GM15510 (cell line): ENCODE measurements around the gene FBXO21.

ENCODE experiments used
- POLR2A ChIP-seq: IDR thresholded peaks from 3 replicates; pipeline ENCODE4 v1.6.1; 2011; ENCODE audit warnings: borderline replicate concordance; ENCODE audit not compliant: insufficient read length; ENCODE audit errors: extremely low read depth

The FBXO21 gene

DNA sequence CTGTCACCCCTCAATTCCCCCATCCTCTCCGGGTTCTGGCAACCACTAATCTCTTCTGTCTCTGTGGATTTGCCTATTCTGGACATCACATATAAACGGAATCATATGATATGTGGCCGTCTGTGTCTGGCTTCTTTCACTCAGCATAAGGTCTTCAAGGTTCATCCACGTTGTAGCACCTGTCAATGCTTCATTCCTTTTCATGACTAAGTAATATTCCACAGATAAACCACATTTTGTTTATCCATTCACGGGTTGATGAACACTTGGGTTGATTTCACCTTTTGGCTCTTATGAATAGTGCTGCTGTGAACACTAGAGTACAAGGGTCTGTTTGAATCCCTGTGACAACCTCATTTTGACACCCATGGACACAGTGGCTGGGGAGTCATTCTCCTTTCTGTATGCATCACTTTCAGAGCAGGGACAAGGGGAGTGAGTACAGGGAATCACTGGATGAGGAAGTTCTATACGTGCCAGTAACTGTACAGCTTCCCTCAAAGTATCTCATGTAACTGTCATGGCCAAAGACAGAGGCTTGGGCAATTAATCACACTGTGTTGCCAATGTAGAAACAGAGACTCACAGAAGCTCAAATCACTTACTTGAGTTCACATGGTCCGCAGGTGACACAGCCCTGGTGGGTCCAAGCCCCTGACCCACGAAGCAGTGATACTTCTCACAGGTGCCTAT, 80.2 kb downstream of the FBXO21 start:
- TF ChIP-seq POLR2A, result no peak

DNA sequence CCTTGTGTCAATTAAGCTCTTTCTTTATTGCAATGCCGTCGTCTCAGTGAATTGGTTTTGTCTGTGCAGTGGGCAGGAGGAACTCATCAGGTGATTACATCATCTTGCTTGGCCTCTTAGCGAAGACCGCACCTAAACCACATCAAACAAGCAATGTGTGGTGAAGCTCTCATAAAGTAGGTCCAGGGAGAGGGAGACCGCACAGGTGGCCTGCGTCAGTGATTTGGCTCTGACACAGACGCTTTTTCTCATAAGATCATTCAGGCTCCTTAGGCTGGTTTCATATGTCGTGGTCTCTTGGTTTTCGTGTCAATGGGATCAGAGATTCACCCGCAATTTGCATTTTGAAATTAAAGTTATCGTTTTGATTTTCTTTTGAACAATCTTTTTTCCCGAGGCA, 84.4 kb downstream of the FBXO21 start:
- no peak for TF ChIP-seq POLR2A

DNA sequence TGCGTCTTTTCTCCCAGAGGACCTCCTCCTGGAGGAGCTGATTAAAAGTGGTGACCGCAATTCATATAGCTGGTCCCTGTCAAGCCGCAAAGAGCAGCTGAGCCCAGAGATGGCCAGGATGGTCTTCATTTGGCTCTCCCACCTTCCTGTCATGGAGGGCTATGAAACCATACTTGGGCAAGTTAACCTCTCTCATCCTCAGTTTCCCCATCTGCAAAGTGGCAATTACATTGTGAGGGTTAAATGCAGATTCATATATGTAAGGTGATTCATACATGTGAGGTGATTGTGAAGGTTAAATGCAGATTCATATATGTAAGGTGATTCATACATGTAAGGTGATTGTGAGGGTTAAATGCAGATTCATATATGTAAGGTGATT, 87.5 kb downstream of the FBXO21 start:
- no peak for TF ChIP-seq POLR2A

DNA sequence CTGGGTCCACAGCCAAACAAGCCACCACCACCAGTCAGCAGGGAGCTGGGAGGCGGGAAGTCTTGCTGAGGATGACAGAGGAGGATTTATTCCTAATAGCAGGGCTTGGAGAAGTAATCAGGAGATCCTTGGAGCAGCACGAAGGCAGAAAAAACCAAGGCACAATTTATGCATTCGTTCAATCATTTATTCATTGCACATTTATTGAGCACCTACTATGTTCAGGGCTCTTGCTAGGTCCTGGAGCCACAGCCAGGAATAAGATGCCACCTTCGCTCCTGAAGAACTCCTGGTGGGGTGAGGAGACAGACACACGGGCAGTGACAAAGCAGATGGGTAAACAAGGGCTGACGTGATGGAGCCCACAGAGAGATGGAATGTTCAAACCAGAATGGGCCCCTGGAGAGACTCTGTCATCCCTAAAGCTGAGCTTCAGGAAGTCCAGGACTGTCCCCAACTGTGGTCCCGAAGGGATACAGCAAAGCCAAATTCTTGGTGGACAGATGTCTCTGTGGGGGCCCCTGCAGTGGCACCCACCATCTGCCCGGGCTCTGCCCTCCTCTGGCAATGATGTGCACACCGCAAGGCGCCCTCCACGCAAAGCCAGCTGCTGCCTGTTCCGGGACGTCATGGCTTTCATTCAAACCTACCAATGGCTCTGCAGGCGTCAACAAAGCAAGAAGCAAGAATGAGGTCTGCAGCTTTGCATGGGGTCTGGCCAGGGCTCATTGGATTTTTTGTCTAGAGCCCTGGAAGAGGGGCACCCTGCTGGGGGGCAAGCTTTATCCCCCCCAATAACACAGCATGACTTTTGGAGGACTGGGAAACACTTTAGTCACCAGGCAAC, 88.1 kb downstream of the FBXO21 start:
- no peak for TF ChIP-seq POLR2A

DNA sequence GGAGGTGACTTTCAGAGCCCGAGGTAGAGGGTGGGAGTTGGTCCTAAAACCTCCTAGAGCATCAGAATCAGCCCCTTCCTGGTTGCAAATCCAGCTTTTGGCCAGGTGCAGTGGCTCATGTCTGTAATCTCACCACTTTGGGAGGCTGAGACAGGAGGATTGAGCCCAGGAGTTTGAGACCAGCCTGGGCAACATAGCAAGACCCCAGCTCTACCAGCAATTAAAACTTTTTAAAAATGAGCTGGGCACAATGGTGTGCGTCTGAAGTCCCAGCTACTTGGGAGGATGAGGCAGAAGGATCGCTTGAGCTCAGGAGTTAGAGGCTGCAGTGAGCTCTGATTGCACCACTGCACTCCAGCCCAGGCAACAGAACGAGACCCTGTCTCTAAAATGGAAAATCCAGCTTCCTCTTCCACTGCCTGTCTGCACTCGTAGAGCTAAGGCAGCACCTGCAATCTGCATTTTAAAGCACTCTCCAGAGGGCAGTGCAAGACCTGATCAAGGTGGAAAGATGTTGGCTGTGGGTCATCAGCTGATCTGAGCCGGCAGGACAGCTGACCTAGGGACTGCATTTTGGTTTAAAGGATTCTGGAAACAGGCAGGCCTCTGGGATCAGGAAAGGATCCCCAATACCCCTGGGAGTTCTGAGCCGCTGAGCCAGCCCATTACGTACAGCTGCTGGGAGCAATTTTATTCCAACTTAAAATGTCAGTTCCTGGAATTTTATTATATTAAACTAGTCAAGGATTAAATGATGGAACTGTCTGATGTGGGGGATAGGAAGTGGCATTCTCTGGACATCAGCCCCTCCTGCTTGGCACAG, 89.2 kb downstream of the FBXO21 start:
- no peak for TF ChIP-seq POLR2A

DNA sequence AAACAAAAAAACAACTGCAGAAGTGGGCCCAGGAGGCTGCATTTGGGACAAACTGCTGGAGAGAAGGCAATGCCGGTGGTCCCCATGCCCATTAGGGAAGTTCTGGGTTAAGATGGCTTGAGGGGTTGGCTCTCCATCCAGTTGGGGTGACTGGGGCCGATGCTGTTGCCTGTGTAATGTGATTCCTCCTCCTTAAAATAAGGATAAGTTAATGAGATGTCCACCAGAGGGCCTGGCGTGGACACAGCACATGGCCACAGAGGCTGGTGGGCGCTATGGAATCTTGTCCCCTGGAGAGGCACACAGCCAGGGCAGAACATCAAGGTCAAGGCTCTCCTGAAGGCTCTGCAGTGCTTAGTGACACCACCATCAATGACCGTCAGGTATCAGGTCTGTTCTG, 90.0 kb downstream of the FBXO21 start:
- TF ChIP-seq POLR2A, result no peak

DNA sequence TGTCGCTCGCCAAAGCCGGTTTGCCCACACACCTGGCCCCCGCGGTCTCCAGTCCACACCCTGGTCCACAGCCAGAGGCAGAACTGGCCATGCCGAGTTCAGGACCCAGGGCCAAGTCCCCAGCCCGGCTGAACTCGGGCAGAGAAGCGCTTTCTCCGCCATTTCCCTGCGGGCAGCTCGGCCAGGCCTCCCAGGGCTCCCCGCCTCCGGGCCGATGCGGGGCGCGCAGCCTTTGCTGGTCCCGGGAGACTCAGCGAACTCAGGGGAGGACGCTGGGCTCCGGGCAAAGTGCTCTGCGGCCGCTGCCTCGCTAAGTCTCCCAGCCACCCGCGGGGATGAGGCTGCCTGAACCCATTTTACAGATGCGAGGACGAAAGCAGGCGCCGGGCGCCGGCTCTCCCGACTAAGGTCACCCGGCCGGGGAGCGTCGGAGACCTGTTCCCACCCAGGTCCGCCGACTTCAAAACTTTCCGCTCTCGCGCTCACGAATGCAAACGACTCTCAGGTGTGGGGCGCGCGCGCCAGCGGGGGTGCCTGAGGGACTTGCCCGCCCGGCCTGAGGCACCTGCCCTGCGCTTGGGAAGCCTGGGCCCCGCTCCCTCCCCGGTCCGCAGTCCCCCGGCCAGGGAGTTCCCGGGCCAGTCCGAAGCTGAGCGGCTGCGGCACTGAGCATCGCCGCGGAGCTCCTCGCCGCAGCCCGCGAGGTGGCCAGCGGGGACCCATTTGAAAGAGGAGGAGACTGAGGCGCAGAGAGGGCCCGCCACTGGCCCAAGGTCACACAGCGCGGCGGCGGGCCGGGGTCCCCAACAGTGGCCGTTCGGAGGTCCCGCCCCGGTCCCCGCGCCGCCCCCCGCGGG, 91.7 kb downstream of the FBXO21 start:
- no peak for TF ChIP-seq POLR2A

DNA sequence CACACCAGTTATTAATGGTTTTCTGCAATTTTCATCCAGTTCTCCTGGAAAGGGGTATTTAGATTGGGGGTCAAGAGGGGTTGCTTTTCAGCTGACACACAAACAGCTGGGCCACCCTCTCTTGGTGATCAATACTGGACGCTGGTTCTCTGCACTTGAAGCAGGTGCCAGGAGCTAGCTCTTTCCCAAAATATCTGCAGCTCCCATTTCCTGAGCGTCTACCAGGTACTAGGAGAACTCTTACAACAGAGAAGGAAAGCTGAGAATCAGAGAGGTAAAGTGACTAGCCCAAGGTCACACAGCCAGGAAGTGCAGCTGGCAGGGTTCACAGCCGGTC, 92.3 kb downstream of the FBXO21 start:
- no peak for TF ChIP-seq POLR2A

DNA sequence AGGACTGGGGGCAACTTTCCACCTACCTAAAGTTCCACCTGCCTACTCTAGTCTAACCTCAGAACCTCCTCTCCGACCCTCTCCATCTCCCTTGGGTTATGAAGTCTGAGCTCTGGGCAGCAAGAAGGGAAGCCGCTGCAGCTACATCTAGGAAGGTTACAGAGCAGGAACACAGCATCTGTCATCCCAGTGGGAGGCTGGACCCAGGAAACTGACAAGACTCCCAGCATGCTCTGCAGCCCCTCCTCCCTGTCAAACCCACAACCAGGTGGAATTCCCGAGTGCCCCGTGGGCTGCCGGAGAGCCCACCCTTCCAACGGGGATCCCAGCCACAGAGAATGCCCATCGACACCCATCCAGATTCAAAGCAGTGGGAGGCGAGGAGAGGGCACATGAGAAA, 93.1 kb downstream of the FBXO21 start:
- TF ChIP-seq POLR2A, result no peak

DNA sequence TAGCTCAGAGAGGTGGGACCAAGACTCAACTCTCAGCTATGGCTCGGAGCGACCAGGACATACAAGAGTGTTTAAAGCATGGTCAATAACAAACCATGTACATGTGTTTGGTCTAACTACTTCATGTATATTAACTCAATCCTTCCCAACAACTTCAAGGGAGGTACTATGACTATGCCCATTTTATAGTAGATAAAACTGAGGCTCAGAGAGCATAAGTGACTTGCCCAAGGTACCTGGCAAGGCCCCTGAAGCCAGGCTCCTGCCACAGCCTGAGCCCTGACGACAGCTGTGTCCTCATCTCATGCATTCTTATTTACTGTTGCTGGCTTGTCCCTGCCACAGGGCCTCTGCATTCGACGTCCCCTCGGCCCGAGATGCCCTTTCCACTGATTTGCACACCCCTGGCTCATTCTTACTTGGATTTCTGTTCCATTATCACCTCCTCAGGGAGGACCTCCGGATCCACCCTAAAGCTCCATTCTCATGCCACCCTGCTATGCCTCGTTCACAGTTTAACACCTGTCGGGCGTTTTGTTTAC, 93.7 kb downstream of the FBXO21 start:
- TF ChIP-seq POLR2A, result no peak

DNA sequence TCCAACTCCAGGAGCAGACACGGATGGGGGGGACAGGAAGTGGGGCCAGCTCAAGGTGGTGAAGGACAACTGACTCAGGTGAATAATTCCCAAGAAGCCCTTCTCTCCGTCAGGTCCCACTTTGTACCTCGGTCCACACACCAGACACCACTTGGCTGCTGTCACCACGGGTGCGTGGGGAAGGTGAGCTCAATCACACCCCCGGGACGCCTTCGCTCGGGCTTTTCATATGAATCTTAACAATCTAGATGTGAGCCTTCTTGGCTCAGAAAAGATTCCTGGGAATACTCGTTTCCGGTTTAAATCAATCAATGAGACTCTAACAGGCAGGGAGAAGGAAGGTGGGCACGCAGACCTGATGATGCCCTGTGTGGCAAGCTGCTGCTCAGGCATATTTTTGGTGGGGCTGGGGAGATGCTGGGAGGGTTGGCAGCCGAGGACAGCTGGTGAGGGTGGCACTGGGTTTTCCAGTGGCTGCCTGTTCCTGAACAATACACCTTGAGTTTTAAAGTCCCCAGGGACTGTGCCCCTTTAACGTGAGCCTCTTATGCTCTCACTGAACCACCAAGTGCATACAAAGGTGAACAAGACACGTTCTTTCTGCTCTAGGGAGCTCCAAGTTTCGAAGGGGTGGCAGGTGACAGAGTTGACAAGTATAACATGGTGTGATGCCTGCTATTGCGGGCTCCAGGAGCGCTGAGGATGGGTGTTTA, 96.2 kb downstream of the FBXO21 start:
- TF ChIP-seq POLR2A, result no peak

DNA sequence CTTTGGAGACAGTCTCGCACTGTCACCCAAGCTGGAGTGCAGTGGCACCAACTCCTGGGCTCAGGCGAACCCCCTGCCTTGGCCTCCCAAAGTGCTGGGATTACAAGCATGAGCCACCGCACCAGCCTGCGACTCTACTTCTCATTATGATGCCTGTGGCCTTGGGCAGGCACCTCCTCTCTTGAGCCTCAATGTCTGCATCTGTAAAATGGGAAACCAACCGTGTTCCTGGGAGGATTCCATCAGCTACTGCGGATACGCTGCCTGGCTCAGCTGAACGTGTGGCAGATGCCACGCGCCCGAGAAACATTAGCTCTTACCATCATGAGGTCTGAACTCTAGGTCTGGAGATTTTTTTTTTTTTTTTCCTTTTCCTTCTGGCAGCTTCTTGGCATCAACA, 96.8 kb downstream of the FBXO21 start:
- no peak for TF ChIP-seq POLR2A

DNA sequence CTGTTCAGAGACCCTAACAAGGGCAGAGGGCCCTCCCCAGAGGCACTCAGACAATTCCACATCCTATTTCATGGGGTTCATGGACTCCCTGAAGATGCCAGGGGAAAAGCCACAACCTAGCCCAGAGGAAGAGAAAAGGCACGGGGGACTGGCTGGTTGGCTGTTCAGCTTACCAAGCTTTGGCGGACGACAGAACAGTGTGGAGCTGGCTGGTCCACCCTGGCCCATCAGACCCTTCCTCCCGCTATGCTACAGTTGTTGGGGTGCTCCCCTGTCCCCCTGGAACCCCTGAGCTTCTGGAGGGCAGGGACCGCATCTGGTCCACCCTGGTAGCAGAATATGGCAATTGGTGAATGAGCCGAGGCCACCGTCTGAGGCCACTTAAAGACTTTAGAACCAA, 97.4 kb downstream of the FBXO21 start:
- no peak for TF ChIP-seq POLR2A

DNA sequence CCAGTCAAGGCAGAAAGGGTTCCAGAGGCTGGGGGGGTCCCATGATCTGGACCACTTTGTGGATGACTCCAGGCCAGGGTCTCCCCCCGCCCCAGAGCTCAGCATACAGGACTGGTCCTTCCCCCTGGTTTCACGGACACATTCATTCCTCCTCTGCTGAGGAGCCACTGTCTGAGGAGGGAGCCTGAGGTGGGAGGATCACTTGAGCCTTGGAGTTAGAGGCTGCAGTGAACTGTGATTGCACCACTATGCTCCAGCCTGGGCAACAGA, 97.8 kb downstream of the FBXO21 start:
- no peak for TF ChIP-seq POLR2A
